Measurements from ENCODE around the gene PRR5L.
A peak's percentile ranks its signal among the peaks of the same experiment; 100 is the strongest.

The PRR5L gene

GRCh38 chr11:36328966-36329673 is 33.0 kb downstream of the PRR5L start:
- DNase-seq, result no peak

DNA sequence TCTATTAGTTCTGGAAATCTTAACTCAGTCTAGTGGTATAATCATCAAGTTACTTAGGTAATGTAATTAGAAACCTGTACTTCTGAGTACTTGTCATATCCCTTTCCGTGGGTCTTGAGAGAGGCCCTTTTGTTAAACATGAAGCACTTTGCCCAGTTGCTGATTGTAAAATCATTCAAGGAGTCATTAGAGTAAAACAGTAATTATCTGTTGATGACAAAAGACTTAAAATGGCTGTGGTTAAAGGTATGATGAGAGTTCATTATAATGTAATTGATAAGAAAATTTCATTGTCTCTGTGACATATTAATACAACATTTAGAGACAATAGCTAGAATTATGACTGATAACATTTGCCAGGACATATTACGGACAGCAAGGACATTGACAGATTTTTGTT is 34.3 kb downstream of the PRR5L start:
- no peak for DNase-seq

DNA sequence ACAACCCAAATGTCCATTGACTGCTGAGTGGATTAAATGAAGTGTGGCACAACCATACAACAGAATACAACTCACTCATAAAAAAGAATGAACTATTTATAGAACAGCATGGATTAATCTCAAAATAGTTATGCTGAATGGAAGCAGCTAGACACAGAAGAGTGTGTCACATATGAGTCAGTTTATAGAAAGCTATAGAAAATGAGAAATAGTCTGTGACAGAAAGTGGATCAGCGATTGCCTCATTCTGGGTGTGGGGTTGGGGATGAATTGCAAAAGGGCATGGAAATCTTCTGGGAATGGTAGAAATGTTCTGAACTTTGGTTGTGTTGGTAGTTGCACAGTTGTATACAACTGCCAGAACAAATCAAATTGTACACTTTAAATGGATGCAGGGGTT is 37.4 kb downstream of the PRR5L start:
- no peak for DNase-seq

GRCh38 chr11:36333897-36334296 is 37.8 kb downstream of the PRR5L start:
- no peak for DNase-seq

DNA sequence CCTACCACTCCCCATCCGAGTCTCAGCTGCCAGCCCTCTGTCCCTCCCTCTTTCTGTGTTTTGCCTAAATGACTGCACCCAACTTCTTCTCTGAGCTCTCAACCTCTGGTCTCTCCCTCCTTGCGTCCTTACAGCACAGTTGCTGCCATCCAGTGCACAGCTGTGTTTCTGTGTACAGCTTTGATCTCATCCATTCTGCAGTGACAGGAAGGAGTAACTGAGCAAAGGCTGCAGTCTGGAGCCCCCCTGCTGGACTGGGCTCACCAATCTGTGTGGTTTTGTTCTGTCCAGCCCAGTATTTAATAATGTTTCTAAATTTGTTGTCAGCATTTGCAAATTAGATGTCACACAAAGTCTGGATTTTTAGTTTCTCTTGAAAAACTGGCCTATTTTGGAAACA is 43.8 kb downstream of the PRR5L start:
- DNase-seq, result no peak

GRCh38 chr11:36340897-36341296 is 44.8 kb downstream of the PRR5L start:
- no peak for DNase-seq

- no peak for DNase-seq
Measured at GRCh38 chr11:36341915-36342314, 45.8 kb downstream of the PRR5L start.

GRCh38 chr11:36342327-36342726 is 46.2 kb downstream of the PRR5L start:
- DNase-seq, result no peak

DNA sequence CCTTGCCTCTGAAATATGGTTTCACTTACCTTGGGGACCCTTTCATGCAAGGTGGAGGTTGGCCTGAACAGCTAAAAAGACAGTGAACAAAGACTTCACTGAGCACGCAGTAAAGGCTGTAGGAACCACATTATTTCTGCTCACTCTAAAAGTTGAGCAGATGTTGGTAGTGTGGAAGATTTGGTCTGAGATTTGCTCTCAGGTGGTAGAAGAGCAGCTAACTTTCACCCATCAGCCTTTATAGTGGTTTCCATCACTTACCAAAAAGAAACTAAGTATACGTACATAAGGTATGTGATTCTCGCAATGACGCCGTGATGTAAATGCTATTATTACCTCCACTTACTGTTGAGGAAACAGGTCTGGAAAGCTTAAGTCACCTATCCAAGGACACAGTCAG is 47.3 kb downstream of the PRR5L start:
- DNase-seq, result no peak

GRCh38 chr11:36345084-36345511 is 49.0 kb downstream of the PRR5L start:
- no peak for DNase-seq

DNA sequence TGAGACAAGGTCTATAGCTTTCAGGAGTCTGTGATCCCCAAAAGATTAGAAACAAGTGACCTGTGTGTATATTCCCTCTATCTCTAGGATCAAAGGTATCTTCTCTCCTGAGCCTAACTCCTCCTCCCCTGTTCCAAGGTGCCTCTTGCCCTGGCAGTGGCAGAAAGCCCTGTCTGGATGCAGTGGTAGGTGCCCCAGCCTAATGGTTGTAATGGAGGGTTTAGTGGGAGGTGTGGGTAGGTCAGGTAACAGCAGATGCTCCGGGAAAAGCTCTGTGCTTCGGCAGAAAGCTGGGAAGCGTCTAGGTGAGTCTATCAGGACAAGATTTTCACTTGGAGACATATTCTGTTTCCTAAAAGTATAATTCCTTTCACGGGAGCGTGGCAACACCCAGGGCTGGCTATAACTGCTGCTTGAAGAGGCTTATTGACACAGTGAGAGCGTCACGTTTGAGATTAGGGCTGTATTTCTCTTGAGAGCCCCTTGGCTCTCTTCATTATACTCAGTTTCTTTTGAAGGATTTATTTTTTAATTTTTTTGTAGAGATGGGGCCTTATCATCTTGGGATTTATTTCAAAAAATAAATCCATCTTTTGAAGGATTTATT is 49.5 kb downstream of the PRR5L start:
- DNase-seq, result no peak

GRCh38 chr11:36346562-36347383 is 50.7 kb downstream of the PRR5L start:
- DNase-seq, result no peak

DNA sequence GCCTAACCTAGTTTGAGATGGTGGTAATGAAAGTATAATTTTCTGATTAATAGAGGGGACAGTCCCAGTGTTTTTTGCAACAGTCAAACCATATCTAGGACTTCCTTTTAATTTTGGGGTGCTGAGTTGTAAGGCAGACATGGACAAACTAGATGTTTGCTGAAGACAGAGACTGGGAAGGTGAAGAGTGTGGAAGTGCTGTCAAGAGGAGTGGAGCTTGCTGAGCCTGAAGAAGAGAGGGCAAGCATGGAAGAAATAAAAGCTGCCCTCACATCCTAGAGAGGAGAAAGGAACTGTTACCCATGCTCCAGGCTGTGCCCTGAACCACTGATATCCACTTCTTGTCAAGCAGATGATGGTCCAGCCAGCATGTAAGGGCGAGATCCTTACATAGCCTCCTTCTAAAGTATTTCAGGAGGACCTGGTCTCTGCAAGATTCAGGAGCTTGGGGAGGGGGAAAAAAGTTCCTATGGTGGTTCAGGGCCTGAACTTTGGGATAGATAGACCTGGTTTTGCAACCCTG is 51.4 kb downstream of the PRR5L start:
- DNase-seq, result no peak

- no peak for DNase-seq
Measured at GRCh38 chr11:36349351-36350136, 53.5 kb downstream of the PRR5L start.

- no peak for DNase-seq
Measured at GRCh38 chr11:36350137-36350513, 54.0 kb downstream of the PRR5L start.

DNA sequence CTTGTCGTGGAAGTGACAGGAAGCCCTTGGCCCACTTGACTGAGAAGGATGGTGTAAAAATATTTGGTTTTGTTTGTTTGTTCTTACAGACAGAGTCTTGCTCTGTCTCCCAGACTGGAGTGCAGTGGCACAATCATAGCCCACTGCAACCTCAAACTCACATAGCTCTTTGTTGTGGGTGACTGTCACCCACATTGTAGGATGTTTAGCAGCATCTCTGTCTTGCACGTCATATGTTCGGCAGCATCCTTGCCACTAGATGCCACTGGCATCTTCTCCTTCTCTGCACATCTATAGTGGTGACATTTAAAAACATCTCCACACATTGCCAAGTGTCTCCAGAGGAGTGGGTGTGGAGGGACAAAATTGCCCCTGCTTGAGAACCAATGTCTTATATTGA is 56.8 kb downstream of the PRR5L start:
- DNase-seq, result peak; percentile 42

GRCh38 chr11:36354221-36355003 is 58.3 kb downstream of the PRR5L start:
- no peak for DNase-seq

- DNase-seq, result no peak
Measured at GRCh38 chr11:36356201-36356600, 60.1 kb downstream of the PRR5L start.

DNA sequence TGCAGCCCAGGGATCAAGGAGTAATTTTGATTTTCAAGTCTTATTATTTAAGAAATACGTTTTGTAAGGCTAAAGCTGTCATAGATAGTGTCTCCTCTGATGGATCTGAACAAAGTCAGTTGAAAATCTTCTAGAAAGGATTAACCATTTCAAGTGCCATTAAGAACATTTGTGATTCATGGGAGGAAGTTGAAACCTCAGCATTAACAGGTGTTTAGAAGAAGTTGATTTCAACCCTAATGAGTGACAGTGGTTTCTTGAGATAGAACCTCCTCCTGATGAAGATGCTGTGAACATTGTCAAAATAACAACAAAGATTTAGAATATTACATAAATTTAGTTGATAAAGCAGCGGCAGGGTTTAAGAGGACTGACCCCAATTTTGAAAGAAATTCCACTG is 61.7 kb downstream of the PRR5L start:
- no peak for DNase-seq

GRCh38 chr11:36358436-36358835 is 62.3 kb downstream of the PRR5L start:
- no peak for DNase-seq

GRCh38 chr11:36360318-36360717 is 64.2 kb downstream of the PRR5L start:
- DNase-seq, result no peak

GRCh38 chr11:36360826-36361415 is 64.8 kb downstream of the PRR5L start:
- no peak for DNase-seq

Data from activated CD8-positive, alpha-beta memory T cell treated with anti-CD3 and anti-CD28 coated beads, Interleukin-2, amount 50 U/mL, for 4 hours (primary cell).